ENCODE results near the gene AUTS2. TPM values are rescaled to one million over a fixed set of nuclear protein-coding genes. Genes with fewer than 3 reads are reported as not detected.

The AUTS2 gene
- total RNA-seq, 1 experiment from 2014 or later: 50.0 TPM

DNA sequence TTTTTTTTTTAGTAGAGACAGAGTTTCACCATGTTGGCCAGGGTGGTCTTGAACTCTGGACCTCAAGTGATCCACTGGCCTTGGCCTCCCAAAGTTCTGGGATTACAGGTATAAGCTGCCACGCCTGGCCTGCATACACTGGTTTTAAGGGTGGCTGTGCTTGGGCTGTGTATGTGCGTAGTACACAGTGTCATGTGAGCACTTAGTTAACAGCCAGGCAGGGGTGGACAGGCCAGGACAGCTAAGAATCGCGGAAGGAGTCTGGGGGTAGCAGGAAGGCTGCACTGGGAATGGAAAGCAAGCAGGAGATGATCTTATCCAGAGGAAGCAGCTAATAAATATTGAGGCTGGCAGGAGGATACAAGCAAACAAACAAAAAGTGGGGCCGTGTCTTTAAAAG lies 1153.6 kb downstream of the AUTS2 start:
- DNase-seq (ENCODE audit: low spot score): no peak

More for the DNA sequence above, 1153.6 kb downstream of the AUTS2 start:
- no peaks in the 10 kb centered on the region for H3K36me3 Mint-ChIP-seq
- POLR2A ChIA-PET: no interaction called here
- H3K4me3 Mint-ChIP-seq: no peak overlapping the region
- CTCF ChIA-PET: no interaction called here
- H3K4me1 Mint-ChIP-seq: peaks cover 18% of the 10 kb centered on the region
- TF ChIP-seq ZNF423 (CRISPR knock-in tag; IDR thresholded peaks at IDR 0.05) (no peak), ELF4 (CRISPR knock-in tag; IDR thresholded peaks at IDR 0.05; ENCODE audit: low read depth) (no peak), ZNF396 (CRISPR knock-in tag; IDR thresholded peaks at IDR 0.05; ENCODE audit: borderline replicate concordance) (no peak), MXD4 (CRISPR knock-in tag; IDR thresholded peaks at IDR 0.05; ENCODE audit: borderline replicate concordance) (no peak), ZNF219 (CRISPR knock-in tag; IDR thresholded peaks at IDR 0.05; ENCODE audit: borderline replicate concordance) (no peak), TP53 (CRISPR knock-in tag; IDR thresholded peaks at IDR 0.05) (no peak), SP1 (CRISPR knock-in tag; conservative IDR thresholded peaks at IDR 0.05) (no peak), NFATC4 (CRISPR knock-in tag; IDR thresholded peaks at IDR 0.05) (no peak), NFE2L1 (CRISPR knock-in tag; IDR thresholded peaks at IDR 0.05) (no peak), ZNF281 (CRISPR knock-in tag; IDR thresholded peaks at IDR 0.05) (no peak), IRF1 (CRISPR knock-in tag; IDR thresholded peaks at IDR 0.05) (no peak), ERG (CRISPR knock-in tag; IDR thresholded peaks at IDR 0.05) (no peak), PRRX2 (CRISPR knock-in tag; IDR thresholded peaks at IDR 0.05) (no peak), IRF2 (CRISPR knock-in tag; IDR thresholded peaks at IDR 0.05; ENCODE audit: borderline replicate concordance, low read depth) (no peak)
- TF ChIP-seq, protein P1, sequence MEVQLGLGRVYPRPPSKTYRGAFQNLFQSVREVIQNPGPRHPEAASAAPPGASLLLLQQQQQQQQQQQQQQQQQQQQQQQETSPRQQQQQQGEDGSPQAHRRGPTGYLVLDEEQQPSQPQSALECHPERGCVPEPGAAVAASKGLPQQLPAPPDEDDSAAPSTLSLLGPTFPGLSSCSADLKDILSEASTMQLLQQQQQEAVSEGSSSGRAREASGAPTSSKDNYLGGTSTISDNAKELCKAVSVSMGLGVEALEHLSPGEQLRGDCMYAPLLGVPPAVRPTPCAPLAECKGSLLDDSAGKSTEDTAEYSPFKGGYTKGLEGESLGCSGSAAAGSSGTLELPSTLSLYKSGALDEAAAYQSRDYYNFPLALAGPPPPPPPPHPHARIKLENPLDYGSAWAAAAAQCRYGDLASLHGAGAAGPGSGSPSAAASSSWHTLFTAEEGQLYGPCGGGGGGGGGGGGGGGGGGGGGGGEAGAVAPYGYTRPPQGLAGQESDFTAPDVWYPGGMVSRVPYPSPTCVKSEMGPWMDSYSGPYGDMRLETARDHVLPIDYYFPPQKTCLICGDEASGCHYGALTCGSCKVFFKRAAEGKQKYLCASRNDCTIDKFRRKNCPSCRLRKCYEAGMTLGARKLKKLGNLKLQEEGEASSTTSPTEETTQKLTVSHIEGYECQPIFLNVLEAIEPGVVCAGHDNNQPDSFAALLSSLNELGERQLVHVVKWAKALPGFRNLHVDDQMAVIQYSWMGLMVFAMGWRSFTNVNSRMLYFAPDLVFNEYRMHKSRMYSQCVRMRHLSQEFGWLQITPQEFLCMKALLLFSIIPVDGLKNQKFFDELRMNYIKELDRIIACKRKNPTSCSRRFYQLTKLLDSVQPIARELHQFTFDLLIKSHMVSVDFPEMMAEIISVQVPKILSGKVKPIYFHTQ (CRISPR knock-in tag; IDR thresholded peaks at IDR 0.05): no peak
- TF ChIP-seq, protein P2, sequence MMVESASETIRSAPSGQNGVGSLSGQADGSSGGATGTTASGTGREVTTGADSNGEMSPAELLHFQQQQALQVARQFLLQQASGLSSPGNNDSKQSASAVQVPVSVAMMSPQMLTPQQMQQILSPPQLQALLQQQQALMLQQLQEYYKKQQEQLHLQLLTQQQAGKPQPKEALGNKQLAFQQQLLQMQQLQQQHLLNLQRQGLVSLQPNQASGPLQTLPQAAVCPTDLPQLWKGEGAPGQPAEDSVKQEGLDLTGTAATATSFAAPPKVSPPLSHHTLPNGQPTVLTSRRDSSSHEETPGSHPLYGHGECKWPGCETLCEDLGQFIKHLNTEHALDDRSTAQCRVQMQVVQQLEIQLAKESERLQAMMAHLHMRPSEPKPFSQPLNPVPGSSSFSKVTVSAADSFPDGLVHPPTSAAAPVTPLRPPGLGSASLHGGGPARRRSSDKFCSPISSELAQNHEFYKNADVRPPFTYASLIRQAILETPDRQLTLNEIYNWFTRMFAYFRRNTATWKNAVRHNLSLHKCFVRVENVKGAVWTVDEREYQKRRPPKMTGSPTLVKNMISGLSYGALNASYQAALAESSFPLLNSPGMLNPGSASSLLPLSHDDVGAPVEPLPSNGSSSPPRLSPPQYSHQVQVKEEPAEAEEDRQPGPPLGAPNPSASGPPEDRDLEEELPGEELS (CRISPR knock-in tag; IDR thresholded peaks at IDR 0.05): no peak
- TF ChIP-seq, protein P3, sequence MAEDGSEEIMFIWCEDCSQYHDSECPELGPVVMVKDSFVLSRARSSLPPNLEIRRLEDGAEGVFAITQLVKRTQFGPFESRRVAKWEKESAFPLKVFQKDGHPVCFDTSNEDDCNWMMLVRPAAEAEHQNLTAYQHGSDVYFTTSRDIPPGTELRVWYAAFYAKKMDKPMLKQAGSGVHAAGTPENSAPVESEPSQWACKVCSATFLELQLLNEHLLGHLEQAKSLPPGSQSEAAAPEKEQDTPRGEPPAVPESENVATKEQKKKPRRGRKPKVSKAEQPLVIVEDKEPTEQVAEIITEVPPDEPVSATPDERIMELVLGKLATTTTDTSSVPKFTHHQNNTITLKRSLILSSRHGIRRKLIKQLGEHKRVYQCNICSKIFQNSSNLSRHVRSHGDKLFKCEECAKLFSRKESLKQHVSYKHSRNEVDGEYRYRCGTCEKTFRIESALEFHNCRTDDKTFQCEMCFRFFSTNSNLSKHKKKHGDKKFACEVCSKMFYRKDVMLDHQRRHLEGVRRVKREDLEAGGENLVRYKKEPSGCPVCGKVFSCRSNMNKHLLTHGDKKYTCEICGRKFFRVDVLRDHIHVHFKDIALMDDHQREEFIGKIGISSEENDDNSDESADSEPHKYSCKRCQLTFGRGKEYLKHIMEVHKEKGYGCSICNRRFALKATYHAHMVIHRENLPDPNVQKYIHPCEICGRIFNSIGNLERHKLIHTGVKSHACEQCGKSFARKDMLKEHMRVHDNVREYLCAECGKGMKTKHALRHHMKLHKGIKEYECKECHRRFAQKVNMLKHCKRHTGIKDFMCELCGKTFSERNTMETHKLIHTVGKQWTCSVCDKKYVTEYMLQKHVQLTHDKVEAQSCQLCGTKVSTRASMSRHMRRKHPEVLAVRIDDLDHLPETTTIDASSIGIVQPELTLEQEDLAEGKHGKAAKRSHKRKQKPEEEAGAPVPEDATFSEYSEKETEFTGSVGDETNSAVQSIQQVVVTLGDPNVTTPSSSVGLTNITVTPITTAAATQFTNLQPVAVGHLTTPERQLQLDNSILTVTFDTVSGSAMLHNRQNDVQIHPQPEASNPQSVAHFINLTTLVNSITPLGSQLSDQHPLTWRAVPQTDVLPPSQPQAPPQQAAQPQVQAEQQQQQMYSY (CRISPR knock-in tag; IDR thresholded peaks at IDR 0.05): no peak
- TF ChIP-seq, protein P4, sequence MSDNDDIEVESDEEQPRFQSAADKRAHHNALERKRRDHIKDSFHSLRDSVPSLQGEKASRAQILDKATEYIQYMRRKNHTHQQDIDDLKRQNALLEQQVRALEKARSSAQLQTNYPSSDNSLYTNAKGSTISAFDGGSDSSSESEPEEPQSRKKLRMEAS (CRISPR knock-in tag; IDR thresholded peaks at IDR 0.05): no peak
- H3K27me3 Mint-ChIP-seq (ENCODE audit: low read depth): no peaks in the 10 kb centered on the region
- 0 out of 2 replicates have a peak overlapping the region, but pooled peaks have one; percentile 10 for H3K27ac Mint-ChIP-seq
- H3K9me3 Mint-ChIP-seq: no peaks in the 10 kb centered on the region
- ATAC-seq: no peak
